ENCODE measurements around the gene ARHGEF10L. TPM values are rescaled to one million over a fixed set of nuclear protein-coding genes. Genes with fewer than 3 reads are reported as not detected.

Gene ARHGEF10L
- total RNA-seq, 1 donor from 2014 or later = 33.1 TPM

- no peak for TF ChIP-seq CTCF (IDR thresholded peaks at IDR 0.05; ENCODE audit: unreplicated experiment)
- DNase-seq (ENCODE audit: low spot score in 2 of 2, unreplicated experiment in 2 of 2) = no peak
- Mint-ChIP-seq H3K4me3 (no peak overlapping the region), H3K4me1 (no peaks in the 10 kb centered on the region), H3K9me3 (no peaks in the 10 kb centered on the region), H3K27me3 (ENCODE audit: low read depth) (peaks cover 19% of the 10 kb centered on the region), H3K36me3 (no peaks in the 10 kb centered on the region), H3K27ac (no peak overlapping the region)
Observed at GRCh38 chr1:17717594-17718535, 178.4 kb downstream of the ARHGEF10L start.

- Mint-ChIP-seq H3K27me3 (ENCODE audit: low read depth) (peaks cover 26% of the 10 kb centered on the region), H3K9me3 (no peaks in the 10 kb centered on the region), H3K36me3 (no peaks in the 10 kb centered on the region), H3K4me1 (no peaks in the 10 kb centered on the region), H3K4me3 (no peak overlapping the region), H3K27ac (no peak overlapping the region)
- TF ChIP-seq CTCF (IDR thresholded peaks at IDR 0.05; ENCODE audit: unreplicated experiment) = no peak
- DNase-seq (ENCODE audit: low spot score in 2 of 2, unreplicated experiment in 2 of 2) = no peak
Observed at GRCh38 chr1:17719874-17720273, 180.4 kb downstream of the ARHGEF10L start.

DNA sequence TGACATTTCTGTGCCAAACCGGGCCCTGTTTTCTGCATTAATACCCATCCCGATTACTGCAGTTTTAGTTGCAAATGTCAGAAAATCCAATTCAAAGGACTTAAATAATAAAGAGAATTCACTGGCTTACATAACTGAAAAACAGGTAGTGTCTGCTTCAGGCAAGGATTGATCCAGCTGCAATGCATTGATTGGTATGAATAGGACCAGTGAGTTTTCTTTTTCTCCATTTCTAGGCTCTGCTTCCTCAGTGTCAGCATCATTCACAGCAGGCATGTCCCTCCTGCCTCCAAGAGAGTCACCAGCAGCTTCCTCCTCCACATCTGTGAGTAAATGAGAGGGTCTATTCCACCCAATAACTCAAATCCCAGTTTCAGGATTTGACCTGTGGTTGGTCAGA lies 181.9 kb downstream of the ARHGEF10L start:
- Mint-ChIP-seq H3K4me3 (no peak overlapping the region), H3K4me1 (no peaks in the 10 kb centered on the region), H3K36me3 (no peaks in the 10 kb centered on the region), H3K9me3 (no peaks in the 10 kb centered on the region), H3K27ac (no peak overlapping the region), H3K27me3 (ENCODE audit: low read depth) (peaks cover 24% of the 10 kb centered on the region)
- TF ChIP-seq CTCF (IDR thresholded peaks at IDR 0.05; ENCODE audit: unreplicated experiment) = no peak
- DNase-seq (ENCODE audit: low spot score in 2 of 2, unreplicated experiment in 2 of 2) = no peak

- Mint-ChIP-seq H3K4me3 (no peak overlapping the region), H3K4me1 (no peaks in the 10 kb centered on the region), H3K9me3 (no peaks in the 10 kb centered on the region), H3K36me3 (no peaks in the 10 kb centered on the region), H3K27ac (no peak overlapping the region), H3K27me3 (ENCODE audit: low read depth) (peaks cover 24% of the 10 kb centered on the region)
- DNase-seq (ENCODE audit: low spot score in 2 of 2, unreplicated experiment in 2 of 2) = no peak
- TF ChIP-seq CTCF (IDR thresholded peaks at IDR 0.05; ENCODE audit: unreplicated experiment) = no peak
Observed at GRCh38 chr1:17723684-17724083, 184.2 kb downstream of the ARHGEF10L start.

- Mint-ChIP-seq H3K4me1 (no peaks in the 10 kb centered on the region), H3K9me3 (no peaks in the 10 kb centered on the region), H3K36me3 (no peaks in the 10 kb centered on the region), H3K27me3 (ENCODE audit: low read depth) (peaks cover 24% of the 10 kb centered on the region), H3K4me3 (no peak overlapping the region), H3K27ac (no peak overlapping the region)
- DNase-seq (ENCODE audit: low spot score in 2 of 2, unreplicated experiment in 2 of 2) = no peak
- TF ChIP-seq CTCF (IDR thresholded peaks at IDR 0.05; ENCODE audit: unreplicated experiment) = no peak
Observed at GRCh38 chr1:17724150-17724549, 184.7 kb downstream of the ARHGEF10L start.
